Endothelial cell (in vitro differentiated cells): Measurements from ENCODE around the gene MCF2L2. TPM values are rescaled to one million over a fixed set of nuclear protein-coding genes. Genes with fewer than 3 reads are reported as not detected.

Experiments used
- DNase-seq: peaks from one replicate; pipeline ENCODE4 v3.0.0; 2021; ENCODE audit warnings: low spot score
- H3K27ac Mint-ChIP-seq: one replicate; pipeline ENCODE4 v1.8.0; 2021; ENCODE audit warnings: mixed read lengths, inconsistent platforms; ENCODE audit not compliant: unreplicated experiment
- H3K27me3 Mint-ChIP-seq: one replicate; pipeline ENCODE4 v1.8.0; 2021; ENCODE audit warnings: mild to moderate bottlenecking, moderate library complexity, mixed read lengths, inconsistent platforms; ENCODE audit not compliant: unreplicated experiment
- H3K36me3 Mint-ChIP-seq: one replicate; pipeline ENCODE4 v1.8.0; 2021; ENCODE audit warnings: mild to moderate bottlenecking, low read depth, mixed read lengths, inconsistent platforms; ENCODE audit not compliant: unreplicated experiment
- H3K4me1 Mint-ChIP-seq: one replicate; pipeline ENCODE4 v1.8.0; 2021; ENCODE audit warnings: mild to moderate bottlenecking, mixed read lengths, inconsistent platforms; ENCODE audit not compliant: unreplicated experiment
- H3K4me3 Mint-ChIP-seq: one replicate; pipeline ENCODE4 v1.8.0; 2021; ENCODE audit warnings: mild to moderate bottlenecking, mixed read lengths, inconsistent platforms; ENCODE audit not compliant: unreplicated experiment
- H3K9me3 Mint-ChIP-seq: one replicate; pipeline ENCODE4 v1.8.0; 2021; ENCODE audit warnings: mixed read lengths, inconsistent platforms; ENCODE audit not compliant: unreplicated experiment
- CTCF ChIP-seq: fragments of 200-600 bp; sonication (generic); IDR thresholded peaks from one replicate; pipeline ENCODE4 v1.5.0; 2021; ENCODE audit warnings: antibody characterized with exemption; ENCODE audit not compliant: unreplicated experiment
- total RNA-seq: library from RNA; stranded (reverse); fragmentation: NEBNext Ultra II Directional; extraction: Animal tissue kit (Norgen Biotek cat#: 25700); gene quantifications from one replicate; pipeline ENCODE4 v1.2.1, GENCODE V29; 2021; ENCODE audit not compliant: unreplicated experiment

Gene MCF2L2
- total RNA-seq, 1 donor from 2014 or later, result 1.8 TPM

- H3K4me1 Mint-ChIP-seq, result peaks cover 4% of the 10 kb centered on the region
- TF ChIP-seq CTCF, result no peak
- peaks cover 4% of the 10 kb centered on the region for H3K27me3 Mint-ChIP-seq
- no peak overlapping the region for H3K4me3 Mint-ChIP-seq
- no peak overlapping the region for H3K27ac Mint-ChIP-seq
- no peak for DNase-seq
- no peaks in the 10 kb centered on the region for H3K36me3 Mint-ChIP-seq
- no peaks in the 10 kb centered on the region for H3K9me3 Mint-ChIP-seq
Observed at GRCh38 chr3:183217548-183218332, 210.7 kb downstream of the MCF2L2 start.

- peaks cover 3% of the 10 kb centered on the region for H3K36me3 Mint-ChIP-seq
- H3K27me3 Mint-ChIP-seq, result peaks cover 5% of the 10 kb centered on the region
- H3K4me1 Mint-ChIP-seq, result peaks cover 19% of the 10 kb centered on the region
- DNase-seq, result no peak
- H3K27ac Mint-ChIP-seq, result no peak overlapping the region
- H3K4me3 Mint-ChIP-seq, result no peak overlapping the region
- no peak for TF ChIP-seq CTCF
- no peaks in the 10 kb centered on the region for H3K9me3 Mint-ChIP-seq
Observed at GRCh38 chr3:183215591-183216202, 212.7 kb downstream of the MCF2L2 start.

GRCh38 chr3:183214277-183214612 is 214.2 kb downstream of the MCF2L2 start:
- Mint-ChIP-seq H3K4me3 (no peak overlapping the region), H3K4me1 (peaks cover 21% of the 10 kb centered on the region), H3K27me3 (peaks cover 5% of the 10 kb centered on the region), H3K27ac (no peak overlapping the region), H3K9me3 (no peaks in the 10 kb centered on the region), H3K36me3 (peaks cover 3% of the 10 kb centered on the region)
- no peak for TF ChIP-seq CTCF
- no peak for DNase-seq

GRCh38 chr3:183213415-183214276 is 214.8 kb downstream of the MCF2L2 start:
- no peaks in the 10 kb centered on the region for H3K9me3 Mint-ChIP-seq
- H3K27me3 Mint-ChIP-seq, result peaks cover 5% of the 10 kb centered on the region
- H3K36me3 Mint-ChIP-seq, result peaks cover 3% of the 10 kb centered on the region
- no peak for DNase-seq
- H3K4me3 Mint-ChIP-seq, result no peak overlapping the region
- TF ChIP-seq CTCF, result no peak
- peaks cover 21% of the 10 kb centered on the region for H3K4me1 Mint-ChIP-seq
- H3K27ac Mint-ChIP-seq, result no peak overlapping the region

DNA sequence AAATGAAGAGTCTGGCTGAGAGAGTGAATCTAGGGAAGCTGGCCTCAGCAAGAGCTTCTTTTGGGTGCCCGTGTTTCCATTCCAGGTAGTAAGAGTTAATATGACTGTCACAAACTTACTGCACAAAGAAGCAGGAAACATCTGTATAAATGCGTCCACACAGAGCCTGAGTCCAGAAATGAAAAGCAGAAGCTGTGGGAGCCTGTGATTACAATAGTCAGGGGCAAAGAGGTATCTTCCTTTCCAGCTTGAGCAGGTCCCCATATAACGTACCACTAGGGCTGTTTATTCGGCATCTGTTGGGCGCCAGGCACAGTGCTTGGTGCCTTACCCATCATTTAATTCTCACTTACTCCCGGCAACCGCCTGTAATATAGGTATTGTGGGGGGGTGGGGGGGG is 215.9 kb downstream of the MCF2L2 start:
- H3K27me3 Mint-ChIP-seq, result peaks cover 3% of the 10 kb centered on the region
- H3K27ac Mint-ChIP-seq, result no peak overlapping the region
- H3K9me3 Mint-ChIP-seq, result no peaks in the 10 kb centered on the region
- TF ChIP-seq CTCF, result no peak
- H3K36me3 Mint-ChIP-seq, result peaks cover 3% of the 10 kb centered on the region
- peaks cover 21% of the 10 kb centered on the region for H3K4me1 Mint-ChIP-seq
- H3K4me3 Mint-ChIP-seq, result no peak overlapping the region
- DNase-seq, result no peak
